ENCODE measurements around the gene VPS13D.

GRCh38 chr1:12402159-12402673 is 172.4 kb downstream of the VPS13D start:
- TF ChIP-seq CTCF (IDR thresholded peaks at IDR 0.05 in 2 of 3, conservative IDR thresholded peaks at IDR 0.05 in 1 of 3; ENCODE audit: control insufficient read depth in 2 of 3, extremely low read depth in 1 of 3, insufficient read depth in 1 of 3, low read depth in 3 of 3, low read length in 3 of 3) (no peak), MXI1 (IDR thresholded peaks at IDR 0.05; ENCODE audit: low read depth, low read length) (no peak), ZNF24 (IDR thresholded peaks at IDR 0.05) (no peak), NRF1 (conservative IDR thresholded peaks at IDR 0.05; ENCODE audit: low read depth, low read length) (no peak), TAF1 (IDR thresholded peaks at IDR 0.05; ENCODE audit: borderline replicate concordance, low read depth, low read length) (no peak), E2F8 (IDR thresholded peaks at IDR 0.05; ENCODE audit: low read depth, partially characterized antibody) (no peak), MAX (IDR thresholded peaks at IDR 0.05; ENCODE audit: low read depth, low read length) (no peak), POLR2A (IDR thresholded peaks at IDR 0.05; ENCODE audit: low read depth, low read length) (no peak), USF2 (IDR thresholded peaks at IDR 0.05; ENCODE audit: borderline replicate concordance, low read depth, low read length) (no peak)
